ENCODE measurements around the gene ETS1.

The ETS1 gene

DNA sequence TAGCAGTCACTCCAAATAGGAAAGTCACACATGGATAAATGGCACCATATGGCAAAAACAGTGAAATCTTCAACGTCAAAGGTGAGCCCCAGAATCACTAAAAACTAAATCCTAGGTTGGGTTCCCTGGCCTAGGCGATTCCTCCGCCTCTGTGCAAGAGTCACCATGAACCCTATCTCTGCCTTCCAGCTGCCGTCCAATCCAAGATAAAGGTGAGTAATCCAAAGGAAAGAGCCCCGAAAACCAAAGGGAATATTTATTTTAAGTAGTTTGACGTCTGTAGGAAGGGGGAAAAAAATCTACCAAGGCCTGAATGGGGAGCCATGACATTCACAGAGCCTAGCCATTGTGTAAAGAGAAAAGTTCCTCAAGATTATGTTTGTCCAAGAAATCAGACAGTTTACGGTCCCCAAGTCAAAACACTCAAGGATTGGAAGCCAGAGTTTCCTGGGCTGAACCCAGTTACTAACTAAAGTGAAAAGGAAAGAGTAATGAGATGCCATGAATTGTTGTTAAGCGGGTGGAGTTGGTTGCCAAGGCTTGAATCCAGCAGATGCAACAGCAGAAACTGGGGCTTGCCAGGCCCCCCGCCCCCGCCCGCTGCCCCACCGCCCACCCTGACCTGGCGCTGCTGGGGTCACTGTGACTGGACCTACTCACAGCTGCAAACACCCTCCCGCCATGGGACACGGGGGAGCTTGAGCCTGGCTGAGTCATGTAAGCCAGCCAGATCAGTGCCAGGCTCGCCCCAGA lies 39.7 kb upstream of the ETS1 start:
- Histone ChIP-seq H3K27me3 (no peaks in the 10 kb centered on the region), H3K4me1 (peaks cover 99% of the 10 kb centered on the region), H3K9ac (no peak overlapping the region), H3K27ac (peak overlapping the region; percentile 90), H3K4me2 (peak overlapping the region; percentile 86), H4K20me1 (no peaks in the 10 kb centered on the region), H3K9me3 (no peaks in the 10 kb centered on the region), H3K36me3 (no peaks in the 10 kb centered on the region), H3K4me3 (no peak overlapping the region)
- no peak for TF ChIP-seq Cebpa-rat (IDR thresholded peaks at IDR 0.05)

GRCh38 chr11:128625746-128626145 lies 38.4 kb upstream of the ETS1 start:
- H3K4me2 ChIP-seq: peak overlapping the region; percentile 86
- H3K4me1 ChIP-seq: peaks cover 99% of the 10 kb centered on the region
- H3K9me3 ChIP-seq: no peaks in the 10 kb centered on the region
- peak overlapping the region; percentile 90 for H3K27ac ChIP-seq
- peak overlapping the region; percentile 71 for H3K9ac ChIP-seq
- no peaks in the 10 kb centered on the region for H4K20me1 ChIP-seq
- no peaks in the 10 kb centered on the region for H3K27me3 ChIP-seq
- H3K4me3 ChIP-seq: no peak overlapping the region
- no peak for TF ChIP-seq Cebpa-rat (IDR thresholded peaks at IDR 0.05)
- no peaks in the 10 kb centered on the region for H3K36me3 ChIP-seq

- Histone ChIP-seq H3K27me3 (no peaks in the 10 kb centered on the region), H3K36me3 (no peaks in the 10 kb centered on the region), H4K20me1 (no peaks in the 10 kb centered on the region), H3K4me3 (no peak overlapping the region), H3K4me2 (peak overlapping the region; percentile 86), H3K27ac (peak overlapping the region; percentile 90), H3K9ac (peak overlapping the region; percentile 71), H3K9me3 (no peaks in the 10 kb centered on the region), H3K4me1 (peaks cover 99% of the 10 kb centered on the region)
- TF ChIP-seq Cebpa-rat (IDR thresholded peaks at IDR 0.05): no peak
Measured at GRCh38 chr11:128625326-128625725, 38.0 kb upstream of the ETS1 start.

DNA sequence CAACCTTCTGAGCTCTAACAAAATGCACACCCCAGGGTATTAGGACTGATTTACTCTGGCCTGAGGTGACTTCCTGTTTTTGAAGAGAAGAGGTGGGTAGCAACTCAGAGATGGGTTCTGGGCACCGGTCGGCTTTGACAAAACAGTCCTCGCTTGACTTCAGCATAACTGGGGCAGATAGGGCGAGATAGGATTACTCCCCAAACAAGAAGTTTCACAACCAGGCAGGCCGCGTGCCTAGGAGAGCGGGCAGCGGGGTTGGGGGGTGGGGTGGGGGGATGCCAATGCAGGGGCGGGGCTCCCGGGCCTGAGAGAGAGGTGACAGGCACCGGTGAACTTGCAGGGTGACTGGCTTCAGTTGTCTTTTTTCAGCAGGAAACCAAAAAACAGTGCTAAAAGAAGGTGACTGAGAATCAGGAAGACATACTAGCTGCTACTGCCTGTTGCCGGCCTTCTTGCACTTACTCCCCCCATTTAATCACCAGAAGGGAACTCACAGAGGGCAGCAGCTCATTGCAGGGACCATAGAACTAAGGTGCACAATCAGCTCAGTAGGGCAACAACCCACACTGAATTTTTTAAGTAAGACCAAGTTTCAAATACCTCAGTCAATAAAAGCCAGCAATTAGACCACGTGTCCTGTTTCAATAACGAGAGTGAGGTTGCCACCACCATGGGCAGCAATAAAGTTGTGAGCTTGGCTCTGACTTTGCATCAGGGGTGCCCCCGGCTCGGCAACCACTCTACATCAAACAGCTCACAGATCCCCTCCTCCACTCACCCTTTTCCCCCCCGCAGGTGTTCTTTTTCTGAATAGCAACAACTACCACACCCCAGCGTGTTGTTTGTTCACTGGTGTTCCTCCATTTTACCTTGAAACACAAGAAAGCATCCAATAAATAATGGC lies 37.2 kb upstream of the ETS1 start:
- Histone ChIP-seq H3K27me3 (no peaks in the 10 kb centered on the region), H3K27ac (peak overlapping the region; percentile 90), H3K4me1 (peaks cover 99% of the 10 kb centered on the region), H3K4me2 (peak overlapping the region; percentile 86), H3K9me3 (no peaks in the 10 kb centered on the region), H3K4me3 (0 out of 2 replicates have a peak overlapping the region, but pooled peaks have one; percentile 6), H4K20me1 (no peaks in the 10 kb centered on the region), H3K36me3 (no peaks in the 10 kb centered on the region), H3K9ac (peak overlapping the region; percentile 71)
- no peak for TF ChIP-seq Cebpa-rat (IDR thresholded peaks at IDR 0.05)

DNA sequence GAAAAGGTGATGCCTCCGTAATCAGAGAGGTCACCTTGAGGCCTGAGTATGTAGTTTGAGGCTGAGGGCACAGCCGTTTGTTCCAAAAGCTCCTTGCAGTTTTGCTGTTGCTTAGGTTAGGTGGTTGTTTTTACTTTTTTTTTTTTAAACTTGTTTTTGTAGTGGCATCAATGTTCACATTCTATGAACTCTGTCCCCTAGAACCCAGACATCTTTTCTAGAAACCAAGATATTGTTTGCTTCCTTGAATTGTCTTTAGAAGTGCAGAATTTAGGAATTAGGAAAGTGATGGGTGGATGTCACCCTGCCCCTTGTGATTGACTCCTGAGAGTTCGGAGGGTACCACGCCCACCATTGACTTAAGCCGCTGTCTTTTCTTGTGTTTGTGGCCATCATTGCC lies 35.7 kb upstream of the ETS1 start:
- no peaks in the 10 kb centered on the region for H3K36me3 ChIP-seq
- H3K4me1 ChIP-seq: peaks cover 99% of the 10 kb centered on the region
- no peaks in the 10 kb centered on the region for H3K27me3 ChIP-seq
- H3K9ac ChIP-seq: peak overlapping the region; percentile 39; the same call in 1 of the 2 replicates
- H3K9me3 ChIP-seq: no peaks in the 10 kb centered on the region
- H4K20me1 ChIP-seq: no peaks in the 10 kb centered on the region
- peak overlapping the region; percentile 90 for H3K27ac ChIP-seq
- no peak overlapping the region for H3K4me3 ChIP-seq
- H3K4me2 ChIP-seq: peak overlapping the region; percentile 86
- TF ChIP-seq Cebpa-rat (IDR thresholded peaks at IDR 0.05): no peak

- TF ChIP-seq Cebpa-rat (IDR thresholded peaks at IDR 0.05): no peak
- H3K9me3 ChIP-seq: no peaks in the 10 kb centered on the region
- H3K27ac ChIP-seq: peak overlapping the region; percentile 90
- no peaks in the 10 kb centered on the region for H4K20me1 ChIP-seq
- no peaks in the 10 kb centered on the region for H3K27me3 ChIP-seq
- peaks cover 99% of the 10 kb centered on the region for H3K4me1 ChIP-seq
- no peak overlapping the region for H3K4me3 ChIP-seq
- H3K9ac ChIP-seq: peak overlapping the region; percentile 39; the same call in 1 of the 2 replicates
- H3K36me3 ChIP-seq: no peaks in the 10 kb centered on the region
- H3K4me2 ChIP-seq: peak overlapping the region; percentile 86
Measured at GRCh38 chr11:128621601-128622501, 34.5 kb upstream of the ETS1 start.

DNA sequence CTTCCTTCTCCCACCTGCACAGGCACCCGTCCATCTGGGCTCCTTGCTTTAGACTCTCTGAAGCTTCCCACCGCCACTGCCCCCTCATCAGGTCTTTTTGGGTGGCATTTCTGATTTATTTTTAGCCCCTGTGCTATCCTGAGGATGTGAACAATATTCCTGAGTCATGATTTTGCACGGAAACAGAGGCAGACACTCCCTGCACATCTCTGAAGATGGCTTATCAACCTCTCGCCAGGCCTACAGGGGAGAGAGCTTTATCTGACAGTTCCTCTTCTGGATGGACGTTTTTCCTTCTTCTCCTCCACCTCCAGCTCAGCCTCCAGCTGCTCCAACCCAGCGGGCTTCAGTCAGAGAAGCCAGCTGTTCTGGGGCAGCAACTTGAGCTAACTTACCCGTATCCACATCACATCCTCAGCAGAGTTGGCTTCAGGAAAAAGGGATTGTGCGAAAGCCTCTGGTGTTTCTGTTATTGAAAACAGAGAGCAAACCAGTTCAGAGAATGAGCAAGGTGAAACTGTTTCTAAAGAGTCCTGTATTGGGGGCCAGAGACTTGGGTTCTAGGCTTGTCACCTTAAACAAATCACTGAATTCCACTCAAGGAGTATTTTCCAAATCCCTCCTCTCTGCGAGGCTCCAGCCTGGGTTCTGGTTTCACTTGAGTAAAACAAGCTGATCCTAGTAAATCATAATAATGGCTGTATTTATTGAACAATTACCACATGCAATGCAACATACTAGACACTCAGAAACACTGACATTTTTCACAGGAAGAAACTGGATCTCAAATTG lies 33.1 kb upstream of the ETS1 start:
- no peaks in the 10 kb centered on the region for H4K20me1 ChIP-seq
- peak overlapping the region; percentile 86 for H3K4me2 ChIP-seq
- H3K4me1 ChIP-seq: peaks cover 99% of the 10 kb centered on the region
- H3K27ac ChIP-seq: peak overlapping the region; percentile 90
- peak overlapping the region; percentile 39 for H3K9ac ChIP-seq
- no peaks in the 10 kb centered on the region for H3K9me3 ChIP-seq
- TF ChIP-seq Cebpa-rat (IDR thresholded peaks at IDR 0.05): no peak
- no peaks in the 10 kb centered on the region for H3K36me3 ChIP-seq
- H3K4me3 ChIP-seq: no peak overlapping the region
- H3K27me3 ChIP-seq: no peaks in the 10 kb centered on the region

DNA sequence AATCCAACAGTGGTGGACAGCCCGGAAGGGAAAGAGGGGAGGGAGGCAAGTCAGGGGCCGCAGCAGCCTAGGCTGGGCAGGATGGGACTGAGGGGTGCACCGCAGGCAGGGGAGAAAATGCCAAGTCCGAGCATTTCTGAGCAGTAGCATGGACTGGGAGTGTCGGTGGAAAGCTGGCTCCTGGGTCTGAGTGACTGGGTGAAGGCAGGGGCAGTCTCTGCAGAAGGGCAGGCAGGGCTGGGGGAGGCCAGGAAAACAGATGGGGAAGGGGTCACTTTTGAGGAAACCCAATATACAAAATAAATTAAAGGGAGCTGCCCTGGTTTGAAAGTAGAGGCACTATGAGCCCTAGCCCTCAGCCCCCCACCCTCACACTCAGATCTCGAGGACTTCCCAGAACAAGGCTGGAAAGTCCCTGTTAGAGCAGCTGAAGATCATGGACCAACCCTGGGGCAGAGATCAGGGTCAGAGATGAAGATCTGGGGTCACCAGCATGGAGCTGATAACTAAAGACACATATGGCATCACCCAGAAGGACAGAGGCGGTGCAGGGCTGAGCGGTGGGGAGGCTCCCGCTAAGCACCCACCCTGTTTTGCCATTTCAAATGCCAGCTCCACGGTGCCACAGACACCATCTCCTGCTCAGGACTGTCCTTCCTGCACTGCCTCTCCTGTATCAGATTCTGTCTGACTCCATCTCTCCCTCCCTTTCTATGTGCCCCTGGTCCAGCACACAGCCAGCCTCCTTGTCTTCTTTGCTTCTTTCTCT lies 32.4 kb upstream of the ETS1 start:
- H3K27me3 ChIP-seq: no peaks in the 10 kb centered on the region
- peak overlapping the region; percentile 90 for H3K27ac ChIP-seq
- peak overlapping the region; percentile 39 for H3K9ac ChIP-seq
- TF ChIP-seq Cebpa-rat (IDR thresholded peaks at IDR 0.05): no peak
- peak overlapping the region; percentile 86 for H3K4me2 ChIP-seq
- no peak overlapping the region for H3K4me3 ChIP-seq
- peaks cover 99% of the 10 kb centered on the region for H3K4me1 ChIP-seq
- no peaks in the 10 kb centered on the region for H3K9me3 ChIP-seq
- H3K36me3 ChIP-seq: no peaks in the 10 kb centered on the region
- no peaks in the 10 kb centered on the region for H4K20me1 ChIP-seq

Measured in BLaER1 (cell line).